KOPT-K1 (cell line): ENCODE data around the gene TMEM108.

Experiments used
- H3K27ac ChIP-seq: fragments of 200-600 bp; sonication (generic); 2 replicates; pipeline ENCODE4 v1.5.1; 2016; ENCODE audit warnings: antibody characterized with exemption, mild to moderate bottlenecking, low read depth, low read length; ENCODE audit not compliant: poor library complexity, severe bottlenecking
- H3K36me3 ChIP-seq: fragments of 200-600 bp; sonication (generic); 2 replicates; pipeline ENCODE4 v1.5.1; 2017; ENCODE audit warnings: antibody characterized with exemption, mild to moderate bottlenecking, low read length, moderate library complexity; ENCODE audit not compliant: insufficient read depth
- H3K9me3 ChIP-seq: fragments of 200-600 bp; sonication (generic); 2 replicates; pipeline ENCODE4 v1.5.1; 2017; ENCODE audit warnings: antibody characterized with exemption, low read length, mild to moderate bottlenecking; ENCODE audit not compliant: insufficient read depth, poor library complexity, severe bottlenecking

TMEM108 gene

GRCh38 chr3:133441867-133442270, 403.7 kb downstream of the TMEM108 start:
- H3K27ac ChIP-seq: peak overlapping the region; percentile 58
- H3K9me3 ChIP-seq: peaks cover 11% of the 10 kb centered on the region
- no peaks in the 10 kb centered on the region for H3K36me3 ChIP-seq

GRCh38 chr3:133442518-133442917, 404.3 kb downstream of the TMEM108 start:
- peaks cover 11% of the 10 kb centered on the region for H3K9me3 ChIP-seq
- no peaks in the 10 kb centered on the region for H3K36me3 ChIP-seq
- peak overlapping the region; percentile 58 for H3K27ac ChIP-seq

- Histone ChIP-seq H3K27ac (no peak overlapping the region), H3K9me3 (peaks cover 11% of the 10 kb centered on the region), H3K36me3 (no peaks in the 10 kb centered on the region)
Observed at GRCh38 chr3:133443649-133444422, 405.6 kb downstream of the TMEM108 start.

DNA sequence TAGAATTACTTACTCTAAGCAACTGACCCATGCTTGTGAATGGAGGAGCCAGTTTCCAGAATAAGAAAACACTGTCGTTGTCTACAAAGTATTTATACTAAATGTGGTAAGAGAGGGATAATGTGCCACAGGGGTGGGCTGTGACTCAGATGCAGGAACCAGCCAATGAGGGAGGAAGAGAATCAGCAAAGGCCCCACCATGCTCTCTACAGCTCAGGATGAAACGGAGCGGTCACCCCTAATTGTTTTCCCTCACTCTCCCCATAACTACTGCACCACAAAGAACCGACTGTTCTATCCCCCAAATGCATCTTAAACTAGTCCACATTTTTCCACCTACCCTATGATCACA, 406.2 kb downstream of the TMEM108 start:
- Histone ChIP-seq H3K36me3 (no peaks in the 10 kb centered on the region), H3K27ac (no peak overlapping the region), H3K9me3 (peaks cover 11% of the 10 kb centered on the region)

DNA sequence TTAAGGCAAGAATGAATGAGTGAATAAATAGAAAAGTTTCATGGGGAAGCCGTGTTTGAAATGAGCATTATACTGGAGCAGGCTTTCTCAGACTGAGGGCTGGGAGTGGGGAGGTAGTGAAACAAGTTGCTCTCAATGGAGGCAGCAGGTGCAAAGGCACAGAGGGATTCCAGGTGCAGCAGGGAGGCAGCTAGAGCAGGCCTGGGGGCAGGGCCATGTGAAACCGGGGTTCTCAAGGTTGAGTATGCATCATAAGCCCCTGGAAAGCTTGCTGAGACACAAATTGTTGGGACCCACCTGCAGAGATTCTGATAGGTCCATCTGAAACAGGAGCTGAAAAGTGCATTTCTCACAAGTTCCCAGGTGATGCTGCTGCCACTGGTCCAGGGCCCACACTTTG, 406.9 kb downstream of the TMEM108 start:
- Histone ChIP-seq H3K9me3 (peaks cover 6% of the 10 kb centered on the region), H3K27ac (no peak overlapping the region), H3K36me3 (no peaks in the 10 kb centered on the region)
